T-helper 1 cell (primary cell): ENCODE measurements around the gene NUDT21.
"Not testable (repeated sequence)": the region's sequence is repeated elsewhere in the genome, so short reads cannot be mapped to it uniquely, and the experiment has no call there.

Experiments used
- DNase-seq, 5 donors: peaks; one replicate each; pipeline ENCODE4 v3.0.0-alpha.2; 2012 to 2020
- total RNA-seq, 4 donors: gene quantifications; one replicate each; lab custom pipeline; 2026; lab: John Stamatoyannopoulos, UW

Gene NUDT21
- 9.9 to 25.7 (median 17.4) reads per million in 4 donors for total RNA-seq

GRCh38 chr16:56450986-56451752 is at the start of gene NUDT21, which contains the start of gene OGFOD1:
TSS of gene NUDT21 (minus strand) at chr16:56451332. CDS start at chr16:56451202, 130 bp downstream.
TSS of gene OGFOD1 (plus strand) at chr16:56451554. CDS start at chr16:56451613, 59 bp downstream.
- DNase-seq, result peak; percentile 83 to 97 (median 90)

- DNase-seq, result no peak
Measured at GRCh38 chr16:56493815-56494214, 42.7 kb upstream of the NUDT21 start.

- DNase-seq, result no peak
Measured at GRCh38 chr16:56493126-56493525, 42.0 kb upstream of the NUDT21 start.

- no peak for DNase-seq
Measured at GRCh38 chr16:56491657-56492261, 40.6 kb upstream of the NUDT21 start.

- not testable (repeated sequence) for DNase-seq
Measured at GRCh38 chr16:56488868-56489267, 37.7 kb upstream of the NUDT21 start.

- DNase-seq, result no peak
Measured at GRCh38 chr16:56488035-56488434, 36.9 kb upstream of the NUDT21 start.

GRCh38 chr16:56483394-56483793 is 32.3 kb upstream of the NUDT21 start:
- no peak for DNase-seq

- DNase-seq, result no peak
Measured at GRCh38 chr16:56482683-56483236, 31.6 kb upstream of the NUDT21 start.

GRCh38 chr16:56481468-56482122 is 30.5 kb upstream of the NUDT21 start:
- no peak for DNase-seq

GRCh38 chr16:56480776-56481467 is 29.8 kb upstream of the NUDT21 start:
- DNase-seq, result no peak

GRCh38 chr16:56479469-56479868 is 28.3 kb upstream of the NUDT21 start:
- DNase-seq, result no peak

GRCh38 chr16:56478281-56479049 is 27.3 kb upstream of the NUDT21 start:
- DNase-seq, result no peak

- no peak for DNase-seq
Measured at GRCh38 chr16:56477096-56477878, 26.2 kb upstream of the NUDT21 start.

GRCh38 chr16:56475201-56475600 is 24.1 kb upstream of the NUDT21 start:
- no peak for DNase-seq

GRCh38 chr16:56470666-56471065 is 19.5 kb upstream of the NUDT21 start:
- no peak for DNase-seq

GRCh38 chr16:56470232-56470631 is 19.1 kb upstream of the NUDT21 start:
- DNase-seq, result no peak

- DNase-seq, result no peak
Measured at GRCh38 chr16:56469748-56470147, 18.6 kb upstream of the NUDT21 start.

GRCh38 chr16:56468800-56469199 is 17.7 kb upstream of the NUDT21 start:
- DNase-seq, result no peak

- no peak for DNase-seq
Measured at GRCh38 chr16:56466344-56466743, 15.2 kb upstream of the NUDT21 start.

GRCh38 chr16:56463153-56463552 is 12.0 kb upstream of the NUDT21 start:
- no peak for DNase-seq
